ENCODE data around the gene BZW2.
"Not testable (repeated sequence)": the region's sequence is repeated elsewhere in the genome, so short reads cannot be mapped to it uniquely, and the experiment has no call there.

BZW2 gene

GRCh38 chr7:16670021-16670420 is 24.0 kb downstream of the BZW2 start:
- Histone ChIP-seq H3K9me3 (no peaks in the 10 kb centered on the region), H3K27me3 (ENCODE audit: low read depth) (no peaks in the 10 kb centered on the region), H3K4me1 (peaks cover 14% of the 10 kb centered on the region), H3K4me3 (no peak overlapping the region), H3K36me3 (replicated peaks) (peaks cover 39% of the 10 kb centered on the region)
- DNase-seq (ENCODE audit: low spot score in 2 of 2) = no peak
- in situ Hi-C loops (cut with MboI; ENCODE audit: low sequenced_read_pairs) = no loop called here

- H3K36me3 ChIP-seq (replicated peaks) = peaks cover 44% of the 10 kb centered on the region
Measured at GRCh38 chr7:16670731-16671344, 24.9 kb downstream of the BZW2 start.

DNA sequence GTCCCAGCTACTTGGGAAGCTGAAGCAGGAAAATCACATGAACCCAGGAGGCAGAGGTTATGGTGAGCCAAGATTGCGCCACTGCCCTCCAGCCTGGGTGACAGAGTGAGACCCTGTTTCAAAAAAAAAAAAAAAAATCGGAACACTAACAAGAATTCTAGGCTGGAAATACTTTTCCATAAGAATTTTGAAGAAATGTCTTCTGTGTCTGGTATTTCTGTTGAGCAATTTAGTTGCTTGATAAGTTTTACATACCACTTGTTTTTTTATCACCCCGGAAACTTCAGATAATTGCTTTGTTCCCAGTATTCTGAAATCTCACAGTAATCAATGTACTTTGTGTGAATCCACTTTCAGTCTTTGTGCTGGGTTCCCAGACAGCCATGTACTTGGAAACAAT is 25.8 kb downstream of the BZW2 start:
- no peak for DNase-seq (ENCODE audit: low spot score in 2 of 2)
- Histone ChIP-seq H3K4me1 (peaks cover 14% of the 10 kb centered on the region), H3K27me3 (ENCODE audit: low read depth) (no peaks in the 10 kb centered on the region), H3K4me3 (no peak overlapping the region), H3K9me3 (no peaks in the 10 kb centered on the region), H3K36me3 (replicated peaks) (peaks cover 49% of the 10 kb centered on the region)
- in situ Hi-C loops (cut with MboI; ENCODE audit: low sequenced_read_pairs) = no loop called here

More at GRCh38 chr7:16670731-16671344, 24.9 kb downstream of the BZW2 start:
- no peaks in the 10 kb centered on the region for H3K9me3 ChIP-seq
- peaks cover 14% of the 10 kb centered on the region for H3K4me1 ChIP-seq
- DNase-seq (ENCODE audit: low spot score in 2 of 2) = no peak
- H3K27me3 ChIP-seq (ENCODE audit: low read depth) = no peaks in the 10 kb centered on the region
- in situ Hi-C loops (cut with MboI; ENCODE audit: low sequenced_read_pairs) = no loop called here
- H3K4me3 ChIP-seq = no peak overlapping the region

DNA sequence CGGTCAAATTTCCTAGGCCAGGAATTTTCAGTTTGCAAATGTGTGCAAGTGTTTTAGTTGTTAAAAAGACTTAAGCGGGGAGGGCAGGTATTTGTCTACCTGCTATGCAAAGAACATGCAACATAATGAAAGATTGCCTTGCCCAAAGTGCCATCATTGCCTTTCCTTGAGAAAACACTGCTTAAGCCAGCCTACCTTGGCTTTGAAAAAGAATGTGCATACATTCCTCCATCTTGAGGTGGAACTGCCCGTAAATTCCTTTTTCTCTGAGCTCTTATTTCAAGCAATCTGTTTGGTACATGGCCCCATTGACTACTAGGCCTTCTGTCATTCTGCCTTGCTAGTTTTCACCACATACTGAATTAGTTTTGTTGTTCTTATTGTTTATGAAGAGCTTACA is 29.3 kb downstream of the BZW2 start:
- in situ Hi-C loops (cut with MboI; ENCODE audit: low sequenced_read_pairs) = no loop called here
- Histone ChIP-seq H3K4me1 (no peaks in the 10 kb centered on the region), H3K9me3 (no peaks in the 10 kb centered on the region), H3K27me3 (ENCODE audit: low read depth) (no peaks in the 10 kb centered on the region), H3K4me3 (no peak overlapping the region), H3K36me3 (replicated peaks) (peaks cover 36% of the 10 kb centered on the region)
- DNase-seq (ENCODE audit: low spot score in 2 of 2) = no peak

DNA sequence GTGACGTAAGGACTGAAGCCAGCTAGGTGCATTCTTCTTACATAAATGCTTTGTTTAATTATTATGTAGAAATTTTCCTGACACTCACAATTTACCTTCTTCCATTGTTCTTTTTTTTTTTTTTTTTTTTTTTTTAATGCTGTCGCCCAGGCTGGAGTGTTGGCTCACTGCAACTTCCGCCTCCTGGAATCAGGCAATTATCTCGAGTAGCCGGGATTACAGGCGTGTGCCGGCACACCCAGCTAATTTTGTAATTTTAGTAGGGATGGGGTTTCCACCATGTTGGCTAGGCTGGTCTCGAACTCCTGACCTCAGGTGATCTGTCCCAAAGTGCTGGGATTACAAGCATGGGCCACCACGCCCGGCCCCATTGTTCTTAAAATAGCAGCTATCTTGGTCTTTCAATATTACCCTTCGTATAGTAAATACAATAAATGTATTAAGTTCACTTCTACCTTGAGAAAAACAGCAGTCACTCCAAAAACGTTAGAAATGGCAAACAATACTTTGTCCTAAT is 32.1 kb downstream of the BZW2 start:
- no peaks in the 10 kb centered on the region for H3K9me3 ChIP-seq
- H3K36me3 ChIP-seq (replicated peaks) = peaks cover 50% of the 10 kb centered on the region
- no peaks in the 10 kb centered on the region for H3K27me3 ChIP-seq (ENCODE audit: low read depth)
- in situ Hi-C loops (cut with MboI; ENCODE audit: low sequenced_read_pairs) = no loop called here
- no peak overlapping the region for H3K4me3 ChIP-seq
- no peaks in the 10 kb centered on the region for H3K4me1 ChIP-seq
- no peak for DNase-seq (ENCODE audit: low spot score in 2 of 2)

DNA sequence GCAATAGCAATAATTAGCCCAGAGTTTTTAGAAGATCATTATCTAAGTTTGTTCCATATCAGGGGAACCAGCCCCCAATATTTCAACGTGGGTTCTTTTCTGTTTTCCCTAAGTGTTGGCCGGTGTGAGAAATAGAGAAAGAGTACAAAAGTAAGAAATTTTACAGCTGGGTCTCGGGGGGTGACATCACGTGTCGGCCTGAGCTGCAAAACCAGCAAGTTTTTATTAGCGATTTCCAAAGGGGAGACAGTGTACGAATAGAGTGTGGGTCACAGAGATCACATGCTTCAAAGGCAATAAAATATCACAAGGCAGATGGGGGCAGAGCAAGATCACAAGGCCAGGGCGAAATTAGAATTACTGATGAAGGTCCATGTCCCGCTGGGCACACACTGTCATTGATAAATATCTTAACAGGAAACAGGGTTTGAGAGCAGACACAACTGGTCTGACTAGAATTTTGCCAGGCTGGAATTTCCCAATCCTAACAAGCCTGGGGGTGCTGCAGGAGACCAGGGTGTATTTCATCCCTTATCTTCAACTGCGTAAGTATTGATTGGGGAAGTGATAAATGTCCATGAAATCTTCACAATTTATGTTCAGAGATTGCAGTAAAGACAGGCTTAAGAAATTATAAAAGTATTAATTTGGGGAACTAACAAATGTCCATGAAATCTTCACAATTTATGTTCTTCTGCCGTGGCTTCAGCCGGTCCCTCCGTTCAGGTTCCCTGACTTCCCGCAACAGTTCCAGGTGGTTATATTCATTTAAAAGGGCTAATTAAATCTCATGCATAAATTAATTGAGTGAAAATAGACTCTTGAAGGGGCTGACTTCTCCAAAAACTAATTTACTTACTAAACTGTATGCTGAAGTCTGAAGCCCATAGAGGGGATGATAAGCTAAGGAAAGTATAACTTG is 32.9 kb downstream of the BZW2 start:
- DNase-seq (ENCODE audit: low spot score in 2 of 2); H3K4me1 ChIP-seq; in situ Hi-C loops (cut with MboI; ENCODE audit: low sequenced_read_pairs); H3K9me3 ChIP-seq; H3K27me3 ChIP-seq (ENCODE audit: low read depth); H3K4me3 ChIP-seq: not testable (repeated sequence)
- peaks cover 57% of the 10 kb centered on the region for H3K36me3 ChIP-seq (replicated peaks)

- no peak for DNase-seq (ENCODE audit: low spot score in 2 of 2)
- H3K27me3 ChIP-seq (ENCODE audit: low read depth) = no peaks in the 10 kb centered on the region
- H3K4me1 ChIP-seq = no peaks in the 10 kb centered on the region
- no peak overlapping the region for H3K4me3 ChIP-seq
- peaks cover 41% of the 10 kb centered on the region for H3K36me3 ChIP-seq (replicated peaks)
- no peaks in the 10 kb centered on the region for H3K9me3 ChIP-seq
- in situ Hi-C loops (cut with MboI; ENCODE audit: low sequenced_read_pairs) = no loop called here
Measured at GRCh38 chr7:16684935-16685334, 39.0 kb downstream of the BZW2 start.

DNA sequence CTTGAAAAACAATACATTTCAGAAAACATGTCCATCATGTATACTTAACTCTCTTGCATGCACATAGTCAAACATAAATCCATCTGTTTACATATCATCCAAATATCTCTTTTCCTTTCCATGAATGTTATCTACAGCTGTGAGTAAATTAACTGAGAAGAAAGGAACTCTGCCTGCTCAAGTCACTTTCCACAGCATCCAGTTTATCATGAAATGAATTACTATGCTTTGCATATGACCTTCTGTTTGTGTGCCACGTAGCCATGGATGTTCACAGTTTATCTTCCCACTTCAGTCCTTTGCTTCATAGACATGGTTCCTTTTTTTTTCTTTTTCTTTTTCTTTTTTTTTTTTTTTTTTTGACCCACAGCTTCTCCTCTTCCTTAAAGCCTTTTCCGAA is 39.6 kb downstream of the BZW2 start:
- Histone ChIP-seq H3K4me3 (no peak overlapping the region), H3K36me3 (replicated peaks) (peaks cover 41% of the 10 kb centered on the region), H3K27me3 (ENCODE audit: low read depth) (no peaks in the 10 kb centered on the region), H3K9me3 (no peaks in the 10 kb centered on the region), H3K4me1 (no peaks in the 10 kb centered on the region)
- no peak for DNase-seq (ENCODE audit: low spot score in 2 of 2)
- in situ Hi-C loops (cut with MboI; ENCODE audit: low sequenced_read_pairs) = no loop called here

DNA sequence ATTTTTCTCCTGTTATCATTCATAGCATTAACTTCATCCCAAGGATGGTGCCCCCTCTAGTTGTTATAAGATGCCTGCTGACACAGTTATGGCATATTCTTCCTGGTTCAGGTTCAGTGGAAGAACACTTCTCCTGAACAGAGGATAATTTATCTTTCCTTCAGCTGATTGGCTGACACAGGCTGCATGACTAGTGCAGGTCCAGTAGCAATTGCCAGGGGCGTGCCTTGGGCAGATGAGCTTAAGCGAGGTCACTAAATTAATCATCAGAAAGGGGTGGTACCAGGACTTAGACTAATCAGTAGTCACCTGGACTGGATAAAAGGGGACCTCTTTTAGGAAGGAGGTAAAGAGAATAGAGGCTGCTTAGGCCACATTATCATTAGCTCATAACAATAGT is 42.3 kb downstream of the BZW2 start:
- DNase-seq (ENCODE audit: low spot score in 2 of 2) = no peak
- Histone ChIP-seq H3K9me3 (no peaks in the 10 kb centered on the region), H3K4me3 (no peak overlapping the region), H3K36me3 (replicated peaks) (peaks cover 37% of the 10 kb centered on the region), H3K4me1 (no peaks in the 10 kb centered on the region), H3K27me3 (ENCODE audit: low read depth) (no peaks in the 10 kb centered on the region)
- in situ Hi-C loops (cut with MboI; ENCODE audit: low sequenced_read_pairs) = no loop called here

DNA sequence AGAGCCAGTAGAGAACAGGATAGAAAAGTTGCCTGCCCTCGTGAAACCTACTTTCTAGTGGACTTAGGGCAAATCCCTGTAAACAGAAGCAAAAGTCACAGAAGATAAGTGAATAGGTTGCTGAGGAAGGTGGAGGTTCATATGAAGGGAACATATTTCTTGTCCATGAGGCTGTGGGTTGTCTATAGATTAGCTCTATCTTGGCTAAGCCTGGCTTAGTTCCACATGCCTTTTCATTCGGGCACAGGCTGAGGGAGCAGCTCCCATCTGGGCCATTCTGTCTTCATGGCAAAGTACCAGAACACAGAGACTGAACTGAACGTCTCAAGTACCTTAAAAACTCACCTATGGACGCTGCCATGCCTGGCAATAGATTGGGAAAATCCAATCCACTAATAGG is 45.3 kb downstream of the BZW2 start:
- Histone ChIP-seq H3K4me3 (no peak overlapping the region), H3K9me3 (no peaks in the 10 kb centered on the region), H3K36me3 (replicated peaks) (peaks cover 45% of the 10 kb centered on the region), H3K27me3 (ENCODE audit: low read depth) (no peaks in the 10 kb centered on the region), H3K4me1 (no peaks in the 10 kb centered on the region)
- no peak for DNase-seq (ENCODE audit: low spot score in 2 of 2)
- in situ Hi-C loops (cut with MboI; ENCODE audit: low sequenced_read_pairs) = loop anchor here (10.0 kb wide), 1 partner anchor 224 kb away; no protein-coding TSS in a partner anchor

GRCh38 chr7:16693601-16694318 is 47.8 kb downstream of the BZW2 start:
- in situ Hi-C loops (cut with MboI; ENCODE audit: low sequenced_read_pairs) = loop anchor here (10.0 kb wide), 1 partner anchor 221 kb away; no protein-coding TSS in a partner anchor
- peaks cover 16% of the 10 kb centered on the region for H3K4me1 ChIP-seq

DNA sequence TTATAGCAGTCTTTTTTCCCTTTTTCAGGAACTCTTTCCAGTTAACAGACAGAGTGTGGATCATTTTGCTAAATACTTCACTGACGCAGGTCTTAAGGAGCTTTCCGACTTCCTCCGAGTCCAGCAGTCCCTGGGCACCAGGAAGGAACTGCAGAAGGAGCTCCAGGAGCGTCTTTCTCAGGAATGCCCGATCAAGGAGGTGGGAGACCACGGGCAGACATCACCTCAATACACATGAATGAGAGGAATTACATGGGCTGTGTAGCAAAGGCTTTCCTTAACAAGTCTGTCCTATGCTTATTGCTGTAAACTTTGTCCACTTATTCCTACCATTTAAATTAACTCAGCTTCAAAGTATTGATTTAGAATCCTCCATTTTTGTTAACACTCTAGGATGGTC is 48.8 kb downstream of the BZW2 start:
- H3K36me3 ChIP-seq (replicated peaks) = peaks cover 71% of the 10 kb centered on the region
- no peaks in the 10 kb centered on the region for H3K9me3 ChIP-seq
- in situ Hi-C loops (cut with MboI; ENCODE audit: low sequenced_read_pairs) = loop anchor here (10.0 kb wide), 1 partner anchor 220 kb away; no protein-coding TSS in a partner anchor
- no peak for DNase-seq (ENCODE audit: low spot score in 2 of 2)
- no peaks in the 10 kb centered on the region for H3K27me3 ChIP-seq (ENCODE audit: low read depth)
- peaks cover 19% of the 10 kb centered on the region for H3K4me1 ChIP-seq
- H3K4me3 ChIP-seq = no peak overlapping the region

More at GRCh38 chr7:16693601-16694318, 47.8 kb downstream of the BZW2 start:
- H3K4me3 ChIP-seq = no peak overlapping the region
- H3K9me3 ChIP-seq = no peaks in the 10 kb centered on the region
- H3K36me3 ChIP-seq (replicated peaks) = peaks cover 64% of the 10 kb centered on the region
- no peak for DNase-seq (ENCODE audit: low spot score in 2 of 2)
- H3K27me3 ChIP-seq (ENCODE audit: low read depth) = no peaks in the 10 kb centered on the region

- H3K4me1 ChIP-seq = peaks cover 19% of the 10 kb centered on the region
- in situ Hi-C loops (cut with MboI; ENCODE audit: low sequenced_read_pairs) = loop anchor here (10.0 kb wide), 1 partner anchor 219 kb away; no protein-coding TSS in a partner anchor
- no peaks in the 10 kb centered on the region for H3K9me3 ChIP-seq
- peaks cover 74% of the 10 kb centered on the region for H3K36me3 ChIP-seq (replicated peaks)
- peak; percentile 27 to 50 for DNase-seq (ENCODE audit: low spot score in 2 of 2)
- H3K27me3 ChIP-seq (ENCODE audit: low read depth) = no peaks in the 10 kb centered on the region
- H3K4me3 ChIP-seq = no peak overlapping the region
Measured at GRCh38 chr7:16695621-16696237, 49.7 kb downstream of the BZW2 start.
